K562 (cell line): ENCODE data around the gene ABHD16A. TPM values are rescaled to one million over a fixed set of nuclear protein-coding genes. Genes with fewer than 3 reads are reported as not detected.

Experiments used
- BRD4 ChIP-seq: fragments of 200-600 bp; sonication (generic); IDR thresholded peaks from 2 replicates; pipeline ENCODE4 v1.6.1; 2017; ENCODE audit warnings: inconsistent platforms
- ETV5 ChIP-seq: sonication (generic); formaldehyde crosslinking; IDR thresholded peaks from 2 replicates; pipeline ENCODE4 v1.4.0; 2020; ENCODE audit warnings: low read depth, mild to moderate bottlenecking, missing genetic modification reagents
- HES1 ChIP-seq: fragments of 450-650 bp; IDR thresholded peaks from 2 replicates; pipeline ENCODE4 v1.6.1; 2016; ENCODE audit warnings: low read depth, mild to moderate bottlenecking, moderate library complexity
- HEY1 ChIP-seq: fragments of 250-450 bp; sonication (Bioruptor Pico); IDR thresholded peaks from 2 replicates; pipeline ENCODE4 v1.5.0; 2020; ENCODE audit warnings: mild to moderate bottlenecking, moderate library complexity, borderline replicate concordance
- HMGXB4 ChIP-seq: sonication (generic); formaldehyde crosslinking; IDR thresholded peaks from 2 replicates; pipeline ENCODE4 v1.8.1; 2023; ENCODE audit warnings: mild to moderate bottlenecking, missing genetic modification reagents
- JUN ChIP-seq, 2 experiments: sonication (generic) in 1 of 2; formaldehyde crosslinking in 1 of 2; IDR thresholded peaks; 2 replicates each; pipeline versions ENCODE4 v1.6.1 to v1.8.0; 2012 to 2022; ENCODE audit warnings: borderline replicate concordance in 2 of 2, mild to moderate bottlenecking in 2 of 2, improper control_type of control experiment in 1 of 2, low read depth in 1 of 2, low read length in 1 of 2, missing genetic modification reagents in 1 of 2
- KDM2B ChIP-seq: fragments of 250-450 bp; sonication (Bioruptor Pico); IDR thresholded peaks from 2 replicates; pipeline ENCODE4 v1.8.0; 2021; ENCODE audit warnings: mild to moderate bottlenecking, moderate library complexity
- PCBP1 ChIP-seq: fragments of 200-400 bp; formaldehyde crosslinking; IDR thresholded peaks from 2 replicates; pipeline ENCODE4 v1.6.1; 2018; ENCODE audit warnings: mild to moderate bottlenecking, low read depth, low read length; ENCODE audit not compliant: poor library complexity, severe bottlenecking
- POLR2G ChIP-seq: fragments of 200-400 bp; formaldehyde crosslinking; IDR thresholded peaks from 2 replicates; pipeline ENCODE4 v1.6.1; 2017; ENCODE audit warnings: low read depth, mild to moderate bottlenecking, antibody characterized with exemption, low read length, moderate library complexity
- RFX5 ChIP-seq: IDR thresholded peaks from 2 replicates; pipeline ENCODE4 v1.6.1; 2011; ENCODE audit warnings: low read depth, mild to moderate bottlenecking, improper control_type of control experiment, low read length
- STAT5B ChIP-seq: fragments of 250-450 bp; sonication (Bioruptor Pico); IDR thresholded peaks from 2 replicates; pipeline ENCODE4 v1.8.0; 2021; ENCODE audit warnings: mild to moderate bottlenecking, inconsistent platforms
- XRCC5 ChIP-seq: fragments of 200-400 bp; formaldehyde crosslinking; IDR thresholded peaks from 2 replicates; pipeline ENCODE4 v1.6.1; 2017; ENCODE audit warnings: low read depth, mild to moderate bottlenecking, low read length
- ZNF165 ChIP-seq: fragments of 250-450 bp; sonication (Bioruptor Pico); IDR thresholded peaks from 2 replicates; pipeline ENCODE4 v1.4.0; 2020; ENCODE audit warnings: borderline replicate concordance
- ZNF277 ChIP-seq: fragments of 250-450 bp; sonication (Bioruptor Pico); IDR thresholded peaks from 2 replicates; pipeline ENCODE4 v1.8.0; 2022; ENCODE audit warnings: inconsistent platforms, mild to moderate bottlenecking, moderate library complexity, borderline replicate concordance
- ZNF561 ChIP-seq: fragments of 450-650 bp; formaldehyde crosslinking; conservative IDR thresholded peaks from 2 replicates; pipeline ENCODE4 v1.4.0; 2020; ENCODE audit warnings: mild to moderate bottlenecking, moderate library complexity
- ZSCAN29 ChIP-seq: fragments of 450-650 bp; IDR thresholded peaks from 2 replicates; pipeline ENCODE4 v1.6.1; 2017
- polyA plus RNA-seq, 8 experiments: library from polyadenylated mRNA; depleted of rRNA in 4 of 8; stranded (reverse) in 5 of 8; unstranded in 3 of 8; fragments of >200 nt; fragmentation: Nextera tagmentation in 2 of 8; fragmentation: Illumina TruSeq in 1 of 8; extraction: Ambion mirVana in 2 of 8; extraction: Trizol in 1 of 8; gene quantifications; 2 replicates each; pipeline versions ENCODE4 v1.2.1 to v1.2.3, GENCODE V29; 2011 to 2014; ENCODE audit warnings: inconsistent platforms in 1 of 8, missing spikeins in 1 of 8
- total RNA-seq, 7 experiments: library from RNA; depleted of rRNA in 6 of 7; stranded (reverse); fragments of >200 nt in 6 of 7; fragmentation: Illumina TruSeq in 2 of 7; extraction: Trizol in 2 of 7; gene quantifications; 2 replicates each; pipeline versions ENCODE4 v1.2.1 to v1.2.3, GENCODE V29; 2011 to 2021; ENCODE audit warnings: low replicate concordance in 1 of 7
- TF ChIP-seq, protein P1 (sequence below): fragments of 450-650 bp; formaldehyde crosslinking; IDR thresholded peaks from 2 replicates; pipeline ENCODE4 v1.4.0; 2020; ENCODE audit warnings: mild to moderate bottlenecking, mixed read lengths
- TF ChIP-seq, protein P2 (sequence below): fragments of 450-650 bp; formaldehyde crosslinking; IDR thresholded peaks from 2 replicates; pipeline ENCODE4 v1.4.0; 2020; ENCODE audit warnings: mild to moderate bottlenecking, moderate library complexity

ABHD16A gene
- total and polyA plus RNA-seq, 9 of the 15 experiments (the other 6 are each of a cell fraction or from before 2014, with no cell fraction given): 25.8 to 120 (median 81.6) TPM

DNA sequence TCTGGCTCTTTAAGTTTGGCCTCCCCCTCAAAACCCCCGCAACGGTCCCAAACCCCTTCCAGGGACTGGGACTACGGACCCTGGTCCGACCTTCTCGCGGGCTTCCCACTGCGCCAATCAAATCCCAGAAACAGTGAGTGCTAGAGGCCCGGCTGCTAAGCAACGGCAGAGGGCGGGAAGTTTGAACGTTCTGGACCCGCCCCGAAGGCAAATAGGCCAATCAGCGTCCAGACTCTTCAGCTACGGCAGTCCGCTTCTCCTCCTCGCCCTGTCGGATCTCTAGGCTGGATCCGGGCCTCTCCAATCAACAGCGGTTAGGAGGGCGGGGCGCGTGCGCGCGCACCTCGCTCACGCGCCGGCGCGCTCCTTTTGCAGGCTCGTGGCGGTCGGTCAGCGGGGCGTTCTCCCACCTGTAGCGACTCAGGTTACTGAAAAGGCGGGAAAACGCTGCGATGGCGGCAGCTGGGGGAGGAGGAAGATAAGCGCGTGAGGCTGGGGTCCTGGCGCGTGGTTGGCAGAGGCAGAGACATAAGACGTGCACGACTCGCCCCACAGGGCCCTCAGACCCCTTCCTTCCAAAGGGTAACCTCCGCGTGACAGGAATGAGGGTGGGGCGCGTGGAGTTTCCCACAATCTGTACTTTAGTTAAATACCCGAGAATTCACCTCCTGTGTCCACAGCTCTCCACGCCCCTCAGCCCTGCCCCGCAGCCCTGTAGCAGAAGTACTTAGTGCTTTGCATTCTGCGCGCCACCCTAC, 36.7 kb upstream of the ABHD16A start, which contains the start of gene MSH5 (continued):
- no peak for TF ChIP-seq ZNF277 (CRISPR knock-in tag)
- TF ChIP-seq JUN (IDR thresholded peaks at IDR 0.05; ENCODE audit: borderline replicate concordance, low read depth, low read length): peak; percentile 71; the same call in 1 of the 2 replicates
- TF ChIP-seq JUN (CRISPR knock-in tag; IDR thresholded peaks at IDR 0.05; ENCODE audit: borderline replicate concordance): peak; percentile 98; the same call in 1 of the 2 replicates
- peak; percentile 91 for TF ChIP-seq BRD4
- TF ChIP-seq RFX5: peak; percentile 59; the same call in 1 of the 2 replicates
- TF ChIP-seq PCBP1: peak; percentile 84
- peak; percentile 92 for TF ChIP-seq ETV5 (CRISPR knock-in tag)
- TF ChIP-seq XRCC5: peak; percentile 79; the same call in 1 of the 2 replicates
- TF ChIP-seq HMGXB4 (CRISPR knock-in tag): peak; percentile 96
- TF ChIP-seq POLR2G: peak; percentile 97
- TF ChIP-seq ZNF165 (CRISPR knock-in tag): peak; percentile 27; the same call in 1 of the 2 replicates
- peak; percentile 50; the same call in 1 of the 2 replicates for TF ChIP-seq ZNF561
- TF ChIP-seq, protein P1, sequence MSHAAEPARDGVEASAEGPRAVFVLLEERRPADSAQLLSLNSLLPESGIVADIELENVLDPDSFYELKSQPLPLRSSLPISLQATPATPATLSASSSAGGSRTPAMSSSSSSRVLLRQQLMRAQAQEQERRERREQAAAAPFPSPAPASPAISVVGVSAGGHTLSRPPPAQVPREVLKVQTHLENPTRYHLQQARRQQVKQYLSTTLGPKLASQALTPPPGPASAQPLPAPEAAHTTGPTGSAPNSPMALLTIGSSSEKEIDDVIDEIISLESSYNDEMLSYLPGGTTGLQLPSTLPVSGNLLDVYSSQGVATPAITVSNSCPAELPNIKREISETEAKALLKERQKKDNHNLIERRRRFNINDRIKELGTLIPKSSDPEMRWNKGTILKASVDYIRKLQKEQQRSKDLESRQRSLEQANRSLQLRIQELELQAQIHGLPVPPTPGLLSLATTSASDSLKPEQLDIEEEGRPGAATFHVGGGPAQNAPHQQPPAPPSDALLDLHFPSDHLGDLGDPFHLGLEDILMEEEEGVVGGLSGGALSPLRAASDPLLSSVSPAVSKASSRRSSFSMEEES (CRISPR knock-in tag): peak; percentile 32; the same call in 1 of the 2 replicates
- TF ChIP-seq HES1: no peak
- TF ChIP-seq STAT5B: no peak
- 0 out of 2 replicates have a peak, but pooled peaks have one; percentile 62 for TF ChIP-seq ZSCAN29
- 0 out of 2 replicates have a peak, but pooled peaks have one; percentile 76 for TF ChIP-seq HEY1
- peak; percentile 74; the same call in 1 of the 2 replicates for TF ChIP-seq KDM2B (CRISPR knock-in tag)
- TF ChIP-seq, protein P2, sequence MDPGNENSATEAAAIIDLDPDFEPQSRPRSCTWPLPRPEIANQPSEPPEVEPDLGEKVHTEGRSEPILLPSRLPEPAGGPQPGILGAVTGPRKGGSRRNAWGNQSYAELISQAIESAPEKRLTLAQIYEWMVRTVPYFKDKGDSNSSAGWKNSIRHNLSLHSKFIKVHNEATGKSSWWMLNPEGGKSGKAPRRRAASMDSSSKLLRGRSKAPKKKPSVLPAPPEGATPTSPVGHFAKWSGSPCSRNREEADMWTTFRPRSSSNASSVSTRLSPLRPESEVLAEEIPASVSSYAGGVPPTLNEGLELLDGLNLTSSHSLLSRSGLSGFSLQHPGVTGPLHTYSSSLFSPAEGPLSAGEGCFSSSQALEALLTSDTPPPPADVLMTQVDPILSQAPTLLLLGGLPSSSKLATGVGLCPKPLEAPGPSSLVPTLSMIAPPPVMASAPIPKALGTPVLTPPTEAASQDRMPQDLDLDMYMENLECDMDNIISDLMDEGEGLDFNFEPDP: peak; percentile 80; the same call in 1 of the 2 replicates
